Hematopoietic multipotent progenitor cell treated with erythropoietin and hydrocortisone succinate and interleukin-3 and kit ligand, for 15 days (in vitro differentiated cells): ENCODE measurements around the gene GPR152.
A peak's percentile ranks its signal among the peaks of the same experiment; 100 is the strongest.

Experiments
- DNase-seq: peaks from one replicate; pipeline ENCODE4 v3.0.0-alpha.2; 2015; ENCODE audit warnings: low spot score

The GPR152 gene

GRCh38 chr11:67423891-67424613, 28.5 kb downstream of the GPR152 start:
- DNase-seq, result no peak

- no peak for DNase-seq
Measured at GRCh38 chr11:67423466-67423865, 29.1 kb downstream of the GPR152 start.

GRCh38 chr11:67422891-67423290, 29.6 kb downstream of the GPR152 start:
- DNase-seq, result no peak

- DNase-seq, result no peak
Measured at GRCh38 chr11:67421430-67422031, 31.0 kb downstream of the GPR152 start.

GRCh38 chr11:67420646-67421429, 31.7 kb downstream of the GPR152 start:
- peak; percentile 93 for DNase-seq

- no peak for DNase-seq
Measured at GRCh38 chr11:67420147-67420645, 32.3 kb downstream of the GPR152 start.

GRCh38 chr11:67419325-67420049, 33.0 kb downstream of the GPR152 start:
- no peak for DNase-seq

GRCh38 chr11:67418476-67419281, 33.9 kb downstream of the GPR152 start:
- DNase-seq, result no peak

- no peak for DNase-seq
Measured at GRCh38 chr11:67417425-67417824, 35.1 kb downstream of the GPR152 start.

- DNase-seq, result peak; percentile 51
Measured at GRCh38 chr11:67416416-67417335, 35.9 kb downstream of the GPR152 start.

GRCh38 chr11:67415501-67416304, 36.8 kb downstream of the GPR152 start, which contains the start of gene CARNS1:
TSS of gene CARNS1 (plus strand) at chr11:67415678. CDS start at chr11:67416200, 522 bp downstream.
- DNase-seq, result peak; percentile 30

GRCh38 chr11:67413266-67413849, 39.2 kb downstream of the GPR152 start:
- peak; percentile 78 for DNase-seq

GRCh38 chr11:67412495-67413179, 39.9 kb downstream of the GPR152 start:
- DNase-seq, result no peak

GRCh38 chr11:67411785-67412152, 40.8 kb downstream of the GPR152 start:
- DNase-seq, result peak; percentile 27

- no peak for DNase-seq
Measured at GRCh38 chr11:67410984-67411784, 41.3 kb downstream of the GPR152 start.

GRCh38 chr11:67410369-67410831, 42.1 kb downstream of the GPR152 start:
- no peak for DNase-seq

- DNase-seq, result no peak
Measured at GRCh38 chr11:67409781-67410368, 42.7 kb downstream of the GPR152 start.
